Small intestine (tissue), 16 donors: Measurements from ENCODE around the gene WBP2. TPM values are rescaled to one million over a fixed set of nuclear protein-coding genes. Genes with fewer than 3 reads are reported as not detected.

ENCODE experiments used
- DNase-seq, 2 donors: peaks; one replicate each; pipeline versions ENCODE4 v3.0.0 to v3.0.0-alpha.2; 2013
- FAIRE-seq: peaks from 2 replicates; lab custom pipeline; 2012; peaks lifted over from hg19 to GRCh38; lab: Jason Lieb, UNC
- H3K27ac ChIP-seq, 3 donors: one replicate each; pipeline ENCODE4 v1.5.1; 2013; ENCODE audit warnings: low read length in 2 of 3, mild to moderate bottlenecking in 2 of 3, control low read depth in 1 of 3, inconsistent platforms in 1 of 3, low read depth in 1 of 3, moderate library complexity in 1 of 3
- H3K27me3 ChIP-seq, 3 donors: one replicate each; pipeline ENCODE4 v1.6.1; 2013; ENCODE audit warnings: low read length in 3 of 3, inconsistent platforms in 1 of 3; ENCODE audit not compliant: control insufficient read depth in 3 of 3, insufficient read depth in 3 of 3
- H3K36me3 ChIP-seq, 3 donors: one replicate each; pipeline ENCODE4 v1.6.1; 2013; ENCODE audit warnings: low read length in 3 of 3, inconsistent platforms in 1 of 3, low read depth in 1 of 3, mild to moderate bottlenecking in 1 of 3, moderate library complexity in 1 of 3; ENCODE audit not compliant: control insufficient read depth in 3 of 3, insufficient read depth in 2 of 3
- H3K4me1 ChIP-seq, 3 donors: one replicate each; pipeline ENCODE4 v1.6.1; 2013; ENCODE audit warnings: low read length in 2 of 3, inconsistent platforms in 1 of 3, low read depth in 1 of 3, mild to moderate bottlenecking in 1 of 3, moderate library complexity in 1 of 3; ENCODE audit not compliant: control insufficient read depth in 3 of 3, insufficient read depth in 2 of 3
- H3K4me3 ChIP-seq, 3 donors: one replicate each; pipeline ENCODE4 v1.5.1; 2013; ENCODE audit warnings: low read length in 3 of 3, control low read depth in 1 of 3, inconsistent platforms in 1 of 3, low read depth in 1 of 3, mild to moderate bottlenecking in 1 of 3, moderate library complexity in 1 of 3
- H3K9me3 ChIP-seq, 2 donors: one replicate each; pipeline ENCODE4 v1.6.1; 2013; ENCODE audit warnings: low read depth in 1 of 2, low read length in 1 of 2; ENCODE audit not compliant: control insufficient read depth in 2 of 2, insufficient read depth in 1 of 2
- WGBS, 3 donors: extraction: QIAGEN DNeasy Blood & Tissue Kit; methylation state at CpG; one replicate each; pipeline ENCODE4 v1.1.7; 2013; 5-methylcytosine and 5-hydroxymethylcytosine counted together
- long read RNA-seq, 10 donors: transcript quantifications; one replicate each; lab custom pipeline, GENCODE V29; 2026
- polyA plus RNA-seq, 4 donors: library from polyadenylated mRNA; stranded (reverse) in 3 of 4; unstranded in 1 of 4; fragments of 200-250 nt in 3 of 4; fragments of 120-200 nt in 1 of 4; gene quantifications; one replicate each; pipeline versions ENCODE4 v1.2.1 to v1.2.3, GENCODE V29; 2013
- donor health status: healthy with polysubstance abuse.
- donor health status: control.
- donor health status: control.
- donor health status: Bipolar disorder and iron deficiency.
- donor health status: healthy.

Gene WBP2
- 100 to 1,000 TPM in 2 of 4 donors, 10 to 100 TPM in 2; 68.4 to 121 (median 99.8) TPM for polyA plus RNA-seq
- long read RNA-seq, donor 1: 0 reads
- long read RNA-seq, donor 2, transcript WBP2-201 (8 exons, 1,944 nt): major isoform, 9 of 10 reads
- long read RNA-seq, donor 2, partial matches to known transcripts: 0 of 10 reads
- long read RNA-seq, donor 2, other reads (novel, unspliced or antisense): 0 of 10 reads
- long read RNA-seq, donor 3, partial matches to known transcripts: 21 of 28 reads
- long read RNA-seq, donor 3, other reads (novel, unspliced or antisense): 0 of 28 reads
- long read RNA-seq, donor 4: 0 reads
- long read RNA-seq, donor 5, partial matches to known transcripts: 0 of 6 reads
- long read RNA-seq, donor 5, other reads (novel, unspliced or antisense): 0 of 6 reads
- long read RNA-seq, donor 6, transcript WBP2-209 (4 exons, 747 nt): minor isoform, 9 of 43 reads
- long read RNA-seq, donor 6, transcript WBP2-201 (8 exons, 1,944 nt): major isoform, 17 of 43 reads
- long read RNA-seq, donor 6, partial matches to known transcripts: 15 of 43 reads
- long read RNA-seq, donor 6, other reads (novel, unspliced or antisense): 0 of 43 reads
- long read RNA-seq, donor 7, transcript WBP2-201 (8 exons, 1,944 nt): major isoform, 32 of 54 reads
- long read RNA-seq, donor 7, partial matches to known transcripts: 21 of 54 reads
- long read RNA-seq, donor 7, other reads (novel, unspliced or antisense): 0 of 54 reads
- long read RNA-seq, donor 8, partial matches to known transcripts: 0 of 3 reads
- long read RNA-seq, donor 8, other reads (novel, unspliced or antisense): 0 of 3 reads
- long read RNA-seq, donor 9, transcript WBP2-201 (8 exons, 1,944 nt): major isoform, 5 of 5 reads
- long read RNA-seq, donor 9, partial matches to known transcripts: 0 of 5 reads
- long read RNA-seq, donor 9, other reads (novel, unspliced or antisense): 0 of 5 reads
- long read RNA-seq, donor 10, transcript WBP2-201 (8 exons, 1,944 nt): major isoform, 16 of 68 reads
- long read RNA-seq, donor 10, partial matches to known transcripts: 46 of 68 reads
- long read RNA-seq, donor 10, other reads (novel, unspliced or antisense): 0 of 68 reads

- peak; percentile 99 to 100 for DNase-seq
- FAIRE-seq: peak; percentile 26
- H3K27me3 ChIP-seq: no peaks in the 10 kb centered on the region
- peak within 1 kb of the TSS; percentile 65 to 95 (median 91) for H3K4me3 ChIP-seq
- peak within 1 kb of the TSS; percentile 93 to 97 (median 96) for H3K27ac ChIP-seq
- 0% methylated on average over 54 to 58 of the region's 58 CpGs for WGBS, 3 donors
- H3K9me3 ChIP-seq: no peaks in the 10 kb centered on the region
- H3K4me1 ChIP-seq: peaks cover 0 to 14% (median 6%) of the 10 kb centered on the region in 3 donors
- H3K36me3 ChIP-seq: peaks cover 0 to 18% (median 5%) of the 10 kb centered on the region in 3 donors
Observed at GRCh38 chr17:75855310-75856061, at the start of gene WBP2. WBP2 (minus strand) TSS chr17:75855335; CDS start chr17:75855297, 38 bp downstream.

- H3K4me3 ChIP-seq: no peak overlapping the region
- no peak for FAIRE-seq
- 94 to 97% (median 95%) methylated on average over 6 of the region's 6 CpGs for WGBS, 3 donors
- DNase-seq: no peak
- no peaks in the 10 kb centered on the region for H3K27me3 ChIP-seq
- peaks cover 2 to 12% (median 3%) of the 10 kb centered on the region in 3 donors for H3K4me1 ChIP-seq
- H3K36me3 ChIP-seq: peaks cover 4 to 62% (median 8%) of the 10 kb centered on the region in 3 donors
- no peak overlapping the region for H3K27ac ChIP-seq
- no peaks in the 10 kb centered on the region for H3K9me3 ChIP-seq
Observed at GRCh38 chr17:75902406-75902805, 47.3 kb upstream of the WBP2 start.

DNA sequence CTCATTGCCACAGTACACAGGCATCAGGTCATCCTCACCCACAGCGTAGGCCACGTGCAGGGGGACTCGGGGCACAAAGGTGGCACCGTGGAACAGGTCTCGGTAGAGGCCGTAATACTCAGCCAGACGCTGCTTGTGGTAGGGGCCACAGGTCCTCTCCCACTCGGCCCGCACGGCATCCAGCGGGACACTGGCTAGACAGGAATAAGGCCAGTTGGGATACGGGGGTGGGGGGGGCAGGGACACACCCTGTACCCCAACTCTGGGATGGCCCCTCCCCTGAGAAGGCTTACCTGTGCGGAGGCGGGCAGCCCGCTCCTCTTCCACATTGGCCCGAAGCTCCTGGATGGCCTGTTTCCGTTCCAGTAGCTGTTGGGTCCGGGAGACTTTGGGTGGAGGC, 46.6 kb upstream of the WBP2 start:
- DNase-seq (no peak), FAIRE-seq (no peak)
- Histone ChIP-seq H3K27me3 (no peaks in the 10 kb centered on the region), H3K4me1 (peaks cover 2 to 16% (median 3%) of the 10 kb centered on the region in 3 donors), H3K27ac (no peak overlapping the region), H3K9me3 (no peaks in the 10 kb centered on the region), H3K4me3 (no peak overlapping the region), H3K36me3 (peaks cover 4 to 60% (median 8%) of the 10 kb centered on the region in 3 donors)
- WGBS, 3 donors: 92 to 94% (median 93%) methylated on average over 18 of the region's 18 CpGs

DNA sequence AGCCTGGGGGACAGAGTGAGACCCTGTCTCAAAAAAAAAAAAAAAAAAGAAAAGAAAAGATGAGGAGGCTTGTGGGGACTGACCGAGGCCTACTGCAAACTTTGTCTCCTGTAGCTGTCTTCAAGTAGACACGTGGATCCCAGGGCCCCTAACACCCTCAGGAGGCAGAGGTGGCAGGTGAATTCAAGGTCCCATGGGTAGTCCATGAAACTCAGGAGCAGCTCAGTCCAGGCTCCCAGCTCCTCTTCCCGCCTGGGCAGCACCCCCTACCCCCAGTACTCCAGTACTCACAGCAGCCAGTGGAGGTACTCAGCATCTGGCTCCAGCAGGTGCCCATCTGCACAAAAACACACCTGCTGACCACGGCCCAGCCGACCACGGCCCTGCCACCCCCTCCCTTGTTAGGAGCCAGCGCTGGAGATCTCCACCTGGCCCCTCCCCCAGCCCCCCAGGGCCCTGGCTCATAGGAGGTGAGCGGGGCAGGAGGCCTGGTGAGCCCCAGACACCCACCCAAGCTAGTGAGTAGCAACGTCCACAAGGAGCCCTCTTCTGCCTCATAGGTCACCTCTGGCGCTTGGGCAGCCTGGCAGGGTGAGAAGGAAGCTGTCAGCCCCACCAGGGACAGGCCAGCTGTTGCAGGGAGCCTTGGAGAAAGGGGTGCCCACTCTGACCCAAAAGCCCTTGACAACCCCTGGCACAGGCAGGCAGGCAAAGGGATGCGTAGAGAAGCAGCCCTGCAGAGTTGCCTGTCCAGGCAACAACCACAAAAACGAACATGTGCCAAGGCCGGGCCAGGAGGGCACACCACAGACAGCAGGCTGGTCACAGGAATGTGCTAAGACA, 45.8 kb upstream of the WBP2 start:
- H3K4me1 ChIP-seq: peaks cover 2 to 11% (median 3%) of the 10 kb centered on the region in 3 donors
- DNase-seq (no peak), FAIRE-seq (no peak)
- H3K27me3 ChIP-seq: no peaks in the 10 kb centered on the region
- no peaks in the 10 kb centered on the region for H3K9me3 ChIP-seq
- no peak overlapping the region for H3K27ac ChIP-seq
- no peak overlapping the region for H3K4me3 ChIP-seq
- H3K36me3 ChIP-seq: peaks cover 4 to 60% (median 8%) of the 10 kb centered on the region in 3 donors
- WGBS, 3 donors: 85 to 91% (median 89%) methylated on average over 13 of the region's 13 CpGs

- Histone ChIP-seq H3K9me3 (no peaks in the 10 kb centered on the region), H3K4me3 (no peak overlapping the region), H3K27ac (no peak overlapping the region), H3K4me1 (peaks cover 2 to 14% (median 5%) of the 10 kb centered on the region in 3 donors), H3K27me3 (no peaks in the 10 kb centered on the region), H3K36me3 (peaks cover 4 to 63% (median 8%) of the 10 kb centered on the region in 3 donors)
- WGBS, 3 donors: 90 to 96% (median 94%) methylated on average over 21 to 23 of the region's 23 CpGs
- no peak for FAIRE-seq
- DNase-seq: no peak
Observed at GRCh38 chr17:75899767-75900468, 44.8 kb upstream of the WBP2 start.

- Histone ChIP-seq H3K27ac (no peak overlapping the region), H3K9me3 (no peaks in the 10 kb centered on the region), H3K27me3 (no peaks in the 10 kb centered on the region), H3K4me1 (peaks cover 2 to 19% (median 5%) of the 10 kb centered on the region in 3 donors), H3K36me3 (peaks cover 4 to 68% (median 8%) of the 10 kb centered on the region in 3 donors), H3K4me3 (no peak overlapping the region)
- WGBS, 3 donors: 91 to 94% (median 94%) methylated on average over 13 of the region's 13 CpGs
- DNase-seq (no peak), FAIRE-seq (no peak)
Observed at GRCh38 chr17:75899353-75899752, 44.2 kb upstream of the WBP2 start.

GRCh38 chr17:75898791-75899190, 43.7 kb upstream of the WBP2 start:
- WGBS, 3 donors: 95 to 98% (median 96%) methylated on average over 16 of the region's 16 CpGs
- H3K9me3 ChIP-seq: no peaks in the 10 kb centered on the region
- H3K27me3 ChIP-seq: no peaks in the 10 kb centered on the region
- peaks cover 0 to 24% (median 2%) of the 10 kb centered on the region in 3 donors for H3K4me1 ChIP-seq
- H3K4me3 ChIP-seq: no peak overlapping the region
- H3K27ac ChIP-seq: no peak overlapping the region
- FAIRE-seq (no peak), DNase-seq (no peak)
- peaks cover 4 to 74% (median 8%) of the 10 kb centered on the region in 3 donors for H3K36me3 ChIP-seq
